HepG2 (cell line): ENCODE data around the gene APRT. TPM values are rescaled to one million over a fixed set of nuclear protein-coding genes. Genes with fewer than 3 reads are reported as not detected.

Source experiments
- BHLHE40 ChIP-seq: IDR thresholded peaks from 2 replicates; pipeline ENCODE4 v1.6.1; 2011; ENCODE audit warnings: low read length, improper control_type of control experiment
- CAMTA2 ChIP-seq: sonication (generic); formaldehyde crosslinking; IDR thresholded peaks from 2 replicates; pipeline ENCODE4 v1.4.0; 2020; ENCODE audit warnings: mild to moderate bottlenecking, missing genetic modification reagents, borderline replicate concordance
- DPF2 ChIP-seq: sonication (generic); formaldehyde crosslinking; IDR thresholded peaks from 2 replicates; pipeline ENCODE4 v1.4.0; 2020; ENCODE audit warnings: mild to moderate bottlenecking, low read depth, missing genetic modification reagents, borderline replicate concordance
- MBD4 ChIP-seq: IDR thresholded peaks from 2 replicates; pipeline ENCODE4 v1.6.1; 2012; ENCODE audit warnings: low read length, inconsistent platforms, borderline replicate concordance
- MEIS2 ChIP-seq: sonication (generic); formaldehyde crosslinking; IDR thresholded peaks from 2 replicates; pipeline ENCODE4 v1.9.0; 2021; ENCODE audit warnings: mild to moderate bottlenecking, missing genetic modification reagents
- NCOA1 ChIP-seq: sonication (generic); formaldehyde crosslinking; IDR thresholded peaks from 2 replicates; pipeline ENCODE4 v1.9.0; 2021; ENCODE audit warnings: missing genetic modification reagents
- PHF20 ChIP-seq: sonication (generic); formaldehyde crosslinking; IDR thresholded peaks from 2 replicates; pipeline ENCODE4 v1.5.0; 2020; ENCODE audit warnings: mild to moderate bottlenecking, missing genetic modification reagents
- RAD21 ChIP-seq: fragments of 450-650 bp; formaldehyde crosslinking; IDR thresholded peaks from 2 replicates; pipeline ENCODE4 v1.5.0; 2020; ENCODE audit warnings: mild to moderate bottlenecking
- SSRP1 ChIP-seq: IDR thresholded peaks from 2 replicates; pipeline ENCODE4 v1.6.1; 2016; ENCODE audit warnings: control low read depth
- ZBTB21 ChIP-seq: sonication (generic); formaldehyde crosslinking; IDR thresholded peaks from 2 replicates; pipeline ENCODE4 v1.4.0; 2020; ENCODE audit warnings: missing genetic modification reagents
- ZFX ChIP-seq: sonication (generic); formaldehyde crosslinking; IDR thresholded peaks from 2 replicates; pipeline ENCODE4 v1.4.0; 2020; ENCODE audit warnings: mild to moderate bottlenecking, low read depth, missing genetic modification reagents, moderate library complexity
- ZNF329 ChIP-seq: sonication (generic); formaldehyde crosslinking; IDR thresholded peaks from 2 replicates; pipeline ENCODE4 v1.9.0; 2021; ENCODE audit warnings: low read depth, mild to moderate bottlenecking, missing genetic modification reagents
- ZNF441 ChIP-seq: sonication (generic); formaldehyde crosslinking; IDR thresholded peaks from 2 replicates; pipeline ENCODE4 v1.7.0; 2021; ENCODE audit warnings: missing genetic modification reagents, borderline replicate concordance
- ZNF501 ChIP-seq: sonication (generic); formaldehyde crosslinking; IDR thresholded peaks from 2 replicates; pipeline ENCODE4 v1.5.1; 2020; ENCODE audit warnings: mild to moderate bottlenecking, moderate library complexity, missing genetic modification reagents
- ZNF563 ChIP-seq: sonication (generic); formaldehyde crosslinking; IDR thresholded peaks from 2 replicates; pipeline ENCODE4 v1.8.0; 2022; ENCODE audit warnings: mild to moderate bottlenecking, moderate library complexity, missing genetic modification reagents
- ZSCAN31 ChIP-seq: sonication (generic); formaldehyde crosslinking; IDR thresholded peaks from 2 replicates; pipeline ENCODE4 v1.5.0; 2020; ENCODE audit warnings: low read depth, mild to moderate bottlenecking, missing genetic modification reagents
- polyA plus RNA-seq, 8 experiments: library from polyadenylated mRNA; depleted of rRNA in 3 of 8; stranded (reverse) in 7 of 8; unstranded in 1 of 8; fragments of >200 nt; fragmentation: Illumina TruSeq in 4 of 8; extraction: Trizol in 4 of 8; gene quantifications; 2 replicates each; pipeline versions ENCODE4 v1.2.1 to v1.2.3, GENCODE V29; 2011 to 2016; ENCODE audit warnings: low read depth in 4 of 8, missing spikeins in 1 of 8, mixed read lengths in 1 of 8; ENCODE audit not compliant: insufficient read depth in 1 of 8
- total RNA-seq, 5 experiments: library from RNA; depleted of rRNA; stranded (reverse); fragments of >200 nt; fragmentation: Illumina TruSeq; extraction: Trizol; gene quantifications; 2 replicates each; pipeline ENCODE4 v1.2.3, GENCODE V29; 2016; ENCODE audit warnings: low read depth in 1 of 5
- TF ChIP-seq, protein P1 (sequence below): sonication (generic); formaldehyde crosslinking; IDR thresholded peaks from 2 replicates; pipeline ENCODE4 v1.4.0; 2020; ENCODE audit warnings: missing genetic modification reagents, borderline replicate concordance
- TF ChIP-seq, protein P2 (sequence below): sonication (generic); formaldehyde crosslinking; IDR thresholded peaks from 2 replicates; pipeline ENCODE4 v1.4.0; 2020; ENCODE audit warnings: missing genetic modification reagents
- TF ChIP-seq, protein P3 (sequence below): sonication (generic); formaldehyde crosslinking; IDR thresholded peaks from 2 replicates; pipeline ENCODE4 v1.5.1; 2020; ENCODE audit warnings: mild to moderate bottlenecking, moderate library complexity, missing genetic modification reagents
- TF ChIP-seq, protein P4 (sequence below): sonication (generic); formaldehyde crosslinking; IDR thresholded peaks from 2 replicates; pipeline ENCODE4 v1.8.1; 2023; ENCODE audit warnings: missing genetic modification reagents, mild to moderate bottlenecking, borderline replicate concordance
- TF ChIP-seq, protein P5 (sequence below): sonication (generic); formaldehyde crosslinking; IDR thresholded peaks from 2 replicates; pipeline ENCODE4 v1.4.0; 2020; ENCODE audit warnings: missing genetic modification reagents

APRT gene
- total and polyA plus RNA-seq, 2 of the 13 experiments (the other 11 are each of a cell fraction or from before 2014, with no cell fraction given): 155 to 242 TPM

DNA sequence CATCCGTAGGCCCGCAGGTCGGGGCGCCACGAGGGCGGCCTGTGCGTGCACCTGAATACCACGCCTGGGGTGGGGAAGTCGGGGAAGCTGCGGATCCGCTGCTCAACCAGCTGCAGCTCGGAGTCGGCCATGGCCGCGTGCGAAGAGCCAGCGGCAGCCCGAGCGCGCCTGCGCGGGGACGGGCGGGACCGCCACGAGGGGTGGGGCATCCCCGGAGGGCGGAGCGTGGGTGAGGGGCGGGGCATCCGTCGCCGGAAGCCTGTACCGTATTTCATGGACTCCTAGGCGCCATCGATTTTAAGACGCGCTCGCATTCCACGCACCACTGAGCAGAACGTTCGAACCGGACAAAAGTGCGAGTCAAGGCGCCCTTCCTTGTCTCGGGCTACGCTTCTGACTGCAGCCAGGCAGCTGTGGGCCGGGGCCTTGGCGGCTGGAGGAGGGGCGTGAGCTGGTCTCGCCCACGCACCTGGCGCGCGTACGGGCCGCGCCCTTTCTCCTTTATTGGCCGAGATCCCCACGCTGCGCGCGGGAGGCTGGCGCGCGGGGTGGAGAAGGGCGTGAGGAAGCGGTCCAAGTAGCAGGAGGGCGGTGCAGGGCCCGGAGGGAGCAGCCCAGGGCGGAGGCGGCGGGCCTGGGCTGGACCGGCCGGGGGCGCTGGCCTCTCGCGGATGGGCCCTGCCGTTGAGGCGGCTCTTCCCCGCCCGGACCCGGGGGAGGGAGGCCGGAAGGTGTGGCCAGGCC, at the start of gene APRT (continued):
- TF ChIP-seq, protein P1, sequence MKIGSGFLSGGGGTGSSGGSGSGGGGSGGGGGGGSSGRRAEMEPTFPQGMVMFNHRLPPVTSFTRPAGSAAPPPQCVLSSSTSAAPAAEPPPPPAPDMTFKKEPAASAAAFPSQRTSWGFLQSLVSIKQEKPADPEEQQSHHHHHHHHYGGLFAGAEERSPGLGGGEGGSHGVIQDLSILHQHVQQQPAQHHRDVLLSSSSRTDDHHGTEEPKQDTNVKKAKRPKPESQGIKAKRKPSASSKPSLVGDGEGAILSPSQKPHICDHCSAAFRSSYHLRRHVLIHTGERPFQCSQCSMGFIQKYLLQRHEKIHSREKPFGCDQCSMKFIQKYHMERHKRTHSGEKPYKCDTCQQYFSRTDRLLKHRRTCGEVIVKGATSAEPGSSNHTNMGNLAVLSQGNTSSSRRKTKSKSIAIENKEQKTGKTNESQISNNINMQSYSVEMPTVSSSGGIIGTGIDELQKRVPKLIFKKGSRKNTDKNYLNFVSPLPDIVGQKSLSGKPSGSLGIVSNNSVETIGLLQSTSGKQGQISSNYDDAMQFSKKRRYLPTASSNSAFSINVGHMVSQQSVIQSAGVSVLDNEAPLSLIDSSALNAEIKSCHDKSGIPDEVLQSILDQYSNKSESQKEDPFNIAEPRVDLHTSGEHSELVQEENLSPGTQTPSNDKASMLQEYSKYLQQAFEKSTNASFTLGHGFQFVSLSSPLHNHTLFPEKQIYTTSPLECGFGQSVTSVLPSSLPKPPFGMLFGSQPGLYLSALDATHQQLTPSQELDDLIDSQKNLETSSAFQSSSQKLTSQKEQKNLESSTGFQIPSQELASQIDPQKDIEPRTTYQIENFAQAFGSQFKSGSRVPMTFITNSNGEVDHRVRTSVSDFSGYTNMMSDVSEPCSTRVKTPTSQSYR (CRISPR knock-in tag): peak; percentile 16; the same call in 1 of the 2 replicates
- peak; percentile 73 for TF ChIP-seq PHF20
- no peak; the same call in 1 of the 2 replicates for TF ChIP-seq SSRP1 (CRISPR knock-in tag)
- peak; percentile 83 for TF ChIP-seq ZNF563 (CRISPR knock-in tag)
- peak; percentile 91; the same call in 1 of the 2 replicates for TF ChIP-seq ZNF441 (CRISPR knock-in tag)
- TF ChIP-seq, protein P2, sequence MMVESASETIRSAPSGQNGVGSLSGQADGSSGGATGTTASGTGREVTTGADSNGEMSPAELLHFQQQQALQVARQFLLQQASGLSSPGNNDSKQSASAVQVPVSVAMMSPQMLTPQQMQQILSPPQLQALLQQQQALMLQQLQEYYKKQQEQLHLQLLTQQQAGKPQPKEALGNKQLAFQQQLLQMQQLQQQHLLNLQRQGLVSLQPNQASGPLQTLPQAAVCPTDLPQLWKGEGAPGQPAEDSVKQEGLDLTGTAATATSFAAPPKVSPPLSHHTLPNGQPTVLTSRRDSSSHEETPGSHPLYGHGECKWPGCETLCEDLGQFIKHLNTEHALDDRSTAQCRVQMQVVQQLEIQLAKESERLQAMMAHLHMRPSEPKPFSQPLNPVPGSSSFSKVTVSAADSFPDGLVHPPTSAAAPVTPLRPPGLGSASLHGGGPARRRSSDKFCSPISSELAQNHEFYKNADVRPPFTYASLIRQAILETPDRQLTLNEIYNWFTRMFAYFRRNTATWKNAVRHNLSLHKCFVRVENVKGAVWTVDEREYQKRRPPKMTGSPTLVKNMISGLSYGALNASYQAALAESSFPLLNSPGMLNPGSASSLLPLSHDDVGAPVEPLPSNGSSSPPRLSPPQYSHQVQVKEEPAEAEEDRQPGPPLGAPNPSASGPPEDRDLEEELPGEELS (CRISPR knock-in tag): peak; percentile 23
- peak; percentile 87 for TF ChIP-seq CAMTA2 (CRISPR knock-in tag)
- no peak for TF ChIP-seq ZBTB21 (CRISPR knock-in tag)
- TF ChIP-seq ZSCAN31 (CRISPR knock-in tag): peak; percentile 92
- TF ChIP-seq DPF2: no peak; the same call in 1 of the 2 replicates
- TF ChIP-seq ZNF501 (CRISPR knock-in tag): peak; percentile 97
- TF ChIP-seq, protein P3, sequence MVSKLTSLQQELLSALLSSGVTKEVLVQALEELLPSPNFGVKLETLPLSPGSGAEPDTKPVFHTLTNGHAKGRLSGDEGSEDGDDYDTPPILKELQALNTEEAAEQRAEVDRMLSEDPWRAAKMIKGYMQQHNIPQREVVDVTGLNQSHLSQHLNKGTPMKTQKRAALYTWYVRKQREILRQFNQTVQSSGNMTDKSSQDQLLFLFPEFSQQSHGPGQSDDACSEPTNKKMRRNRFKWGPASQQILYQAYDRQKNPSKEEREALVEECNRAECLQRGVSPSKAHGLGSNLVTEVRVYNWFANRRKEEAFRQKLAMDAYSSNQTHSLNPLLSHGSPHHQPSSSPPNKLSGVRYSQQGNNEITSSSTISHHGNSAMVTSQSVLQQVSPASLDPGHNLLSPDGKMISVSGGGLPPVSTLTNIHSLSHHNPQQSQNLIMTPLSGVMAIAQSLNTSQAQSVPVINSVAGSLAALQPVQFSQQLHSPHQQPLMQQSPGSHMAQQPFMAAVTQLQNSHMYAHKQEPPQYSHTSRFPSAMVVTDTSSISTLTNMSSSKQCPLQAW (CRISPR knock-in tag): peak; percentile 53; the same call in 1 of the 2 replicates
- TF ChIP-seq, protein P4, sequence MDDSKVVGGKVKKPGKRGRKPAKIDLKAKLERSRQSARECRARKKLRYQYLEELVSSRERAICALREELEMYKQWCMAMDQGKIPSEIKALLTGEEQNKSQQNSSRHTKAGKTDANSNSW (CRISPR knock-in tag): peak; percentile 72; the same call in 1 of the 2 replicates
- peak; percentile 81; the same call in 1 of the 2 replicates for TF ChIP-seq NCOA1 (CRISPR knock-in tag)
- peak; percentile 38; the same call in 1 of the 2 replicates for TF ChIP-seq BHLHE40
- TF ChIP-seq, protein P5, sequence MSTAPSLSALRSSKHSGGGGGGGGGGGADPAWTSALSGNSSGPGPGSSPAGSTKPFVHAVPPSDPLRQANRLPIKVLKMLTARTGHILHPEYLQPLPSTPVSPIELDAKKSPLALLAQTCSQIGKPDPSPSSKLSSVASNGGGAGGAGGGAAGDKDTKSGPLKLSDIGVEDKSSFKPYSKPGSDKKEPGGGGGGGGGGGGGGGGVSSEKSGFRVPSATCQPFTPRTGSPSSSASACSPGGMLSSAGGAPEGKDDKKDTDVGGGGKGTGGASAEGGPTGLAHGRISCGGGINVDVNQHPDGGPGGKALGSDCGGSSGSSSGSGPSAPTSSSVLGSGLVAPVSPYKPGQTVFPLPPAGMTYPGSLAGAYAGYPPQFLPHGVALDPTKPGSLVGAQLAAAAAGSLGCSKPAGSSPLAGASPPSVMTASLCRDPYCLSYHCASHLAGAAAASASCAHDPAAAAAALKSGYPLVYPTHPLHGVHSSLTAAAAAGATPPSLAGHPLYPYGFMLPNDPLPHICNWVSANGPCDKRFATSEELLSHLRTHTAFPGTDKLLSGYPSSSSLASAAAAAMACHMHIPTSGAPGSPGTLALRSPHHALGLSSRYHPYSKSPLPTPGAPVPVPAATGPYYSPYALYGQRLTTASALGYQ (CRISPR knock-in tag): peak; percentile 41; the same call in 1 of the 2 replicates
- TF ChIP-seq MEIS2 (CRISPR knock-in tag): peak; percentile 17; the same call in 1 of the 2 replicates
- TF ChIP-seq MBD4: no peak
- no peak for TF ChIP-seq ZNF329 (CRISPR knock-in tag)
- peak; percentile 76 for TF ChIP-seq RAD21 (CRISPR knock-in tag)
- TF ChIP-seq ZFX (CRISPR knock-in tag): peak; percentile 92
